ENCODE measurements around the gene FAM25A. TPM values are rescaled to one million over a fixed set of nuclear protein-coding genes. Genes with fewer than 3 reads are reported as not detected.

FAM25A gene
- total RNA-seq, 1 donor from 2014 or later = not detected

DNA sequence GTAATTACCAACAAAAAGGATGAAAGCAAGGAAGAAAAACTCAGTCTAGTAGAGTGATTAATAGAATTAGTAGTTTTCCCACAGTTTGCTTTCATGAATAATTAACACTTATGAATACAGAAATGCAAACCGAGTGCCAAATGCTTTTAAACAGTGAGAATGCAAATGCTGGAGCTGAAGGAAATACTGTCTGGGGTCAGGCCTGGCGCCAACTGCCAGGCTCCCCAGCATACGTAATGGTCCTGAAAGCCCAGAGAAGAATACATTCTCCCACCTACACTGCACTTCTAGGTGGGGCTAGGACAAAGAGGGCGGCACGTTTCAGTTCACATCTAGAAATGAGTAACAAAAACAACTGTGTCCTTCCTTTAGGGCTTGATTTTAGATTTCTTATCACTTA, 44.6 kb downstream of the FAM25A start:
- H3K27ac ChIP-seq (replicated peaks) = no peak overlapping the region
- H3K9me3 ChIP-seq (replicated peaks) = no peaks in the 10 kb centered on the region
- TF ChIP-seq, protein P1, sequence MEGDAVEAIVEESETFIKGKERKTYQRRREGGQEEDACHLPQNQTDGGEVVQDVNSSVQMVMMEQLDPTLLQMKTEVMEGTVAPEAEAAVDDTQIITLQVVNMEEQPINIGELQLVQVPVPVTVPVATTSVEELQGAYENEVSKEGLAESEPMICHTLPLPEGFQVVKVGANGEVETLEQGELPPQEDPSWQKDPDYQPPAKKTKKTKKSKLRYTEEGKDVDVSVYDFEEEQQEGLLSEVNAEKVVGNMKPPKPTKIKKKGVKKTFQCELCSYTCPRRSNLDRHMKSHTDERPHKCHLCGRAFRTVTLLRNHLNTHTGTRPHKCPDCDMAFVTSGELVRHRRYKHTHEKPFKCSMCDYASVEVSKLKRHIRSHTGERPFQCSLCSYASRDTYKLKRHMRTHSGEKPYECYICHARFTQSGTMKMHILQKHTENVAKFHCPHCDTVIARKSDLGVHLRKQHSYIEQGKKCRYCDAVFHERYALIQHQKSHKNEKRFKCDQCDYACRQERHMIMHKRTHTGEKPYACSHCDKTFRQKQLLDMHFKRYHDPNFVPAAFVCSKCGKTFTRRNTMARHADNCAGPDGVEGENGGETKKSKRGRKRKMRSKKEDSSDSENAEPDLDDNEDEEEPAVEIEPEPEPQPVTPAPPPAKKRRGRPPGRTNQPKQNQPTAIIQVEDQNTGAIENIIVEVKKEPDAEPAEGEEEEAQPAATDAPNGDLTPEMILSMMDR (IDR thresholded peaks at IDR 0.05; ENCODE audit: borderline replicate concordance) = no peak
- peaks cover 90% of the 10 kb centered on the region for H3K36me3 ChIP-seq
- DNase-seq = no peak
- intact Hi-C loops (cut with micrococcal nuclease) = no loop called here
- H3K27me3 ChIP-seq (ENCODE audit: low read depth) = no peaks in the 10 kb centered on the region
- no peak overlapping the region for H3K4me3 ChIP-seq
- no peaks in the 10 kb centered on the region for H3K4me1 ChIP-seq

- Histone ChIP-seq H3K4me3 (no peak overlapping the region), H3K9me3 (replicated peaks) (no peaks in the 10 kb centered on the region), H3K27ac (replicated peaks) (no peak overlapping the region), H3K4me1 (no peaks in the 10 kb centered on the region), H3K27me3 (ENCODE audit: low read depth) (no peaks in the 10 kb centered on the region), H3K36me3 (peaks cover 86% of the 10 kb centered on the region)
- TF ChIP-seq, protein P1 (IDR thresholded peaks at IDR 0.05; ENCODE audit: borderline replicate concordance) = no peak
- DNase-seq = no peak
- intact Hi-C loops (cut with micrococcal nuclease) = no loop called here
Measured at GRCh38 chr10:87066178-87066577, 46.1 kb downstream of the FAM25A start.

GRCh38 chr10:87066865-87067264, 46.8 kb downstream of the FAM25A start:
- TF ChIP-seq, protein P1 (IDR thresholded peaks at IDR 0.05; ENCODE audit: borderline replicate concordance) = no peak
- Histone ChIP-seq H3K36me3 (peaks cover 86% of the 10 kb centered on the region), H3K27me3 (ENCODE audit: low read depth) (no peaks in the 10 kb centered on the region), H3K4me1 (no peaks in the 10 kb centered on the region), H3K4me3 (no peak overlapping the region), H3K9me3 (replicated peaks) (no peaks in the 10 kb centered on the region), H3K27ac (replicated peaks) (no peak overlapping the region)
- DNase-seq = no peak
- intact Hi-C loops (cut with micrococcal nuclease) = no loop called here

- intact Hi-C loops (cut with micrococcal nuclease) = no loop called here
- Histone ChIP-seq H3K9me3 (replicated peaks) (no peaks in the 10 kb centered on the region), H3K4me3 (no peak overlapping the region), H3K27me3 (ENCODE audit: low read depth) (no peaks in the 10 kb centered on the region), H3K27ac (replicated peaks) (no peak overlapping the region), H3K36me3 (peaks cover 86% of the 10 kb centered on the region), H3K4me1 (no peaks in the 10 kb centered on the region)
- TF ChIP-seq, protein P1 (IDR thresholded peaks at IDR 0.05; ENCODE audit: borderline replicate concordance) = no peak
- DNase-seq = no peak
Measured at GRCh38 chr10:87068281-87068680, 48.2 kb downstream of the FAM25A start.

GRCh38 chr10:87072449-87072848, 52.4 kb downstream of the FAM25A start:
- H3K4me1 ChIP-seq = no peaks in the 10 kb centered on the region
- no peak overlapping the region for H3K4me3 ChIP-seq
- TF ChIP-seq, protein P1 (IDR thresholded peaks at IDR 0.05; ENCODE audit: borderline replicate concordance) = no peak
- H3K9me3 ChIP-seq (replicated peaks) = no peaks in the 10 kb centered on the region
- H3K27ac ChIP-seq (replicated peaks) = no peak overlapping the region
- peaks cover 71% of the 10 kb centered on the region for H3K36me3 ChIP-seq
- DNase-seq = no peak
- H3K27me3 ChIP-seq (ENCODE audit: low read depth) = no peaks in the 10 kb centered on the region
- intact Hi-C loops (cut with micrococcal nuclease) = no loop called here

Other genes starting within 250 kb of the FAM25A start
- gene MMRN2, start 62.7 kb upstream of the FAM25A start, total RNA-seq = 32.1 TPM
- 14.7 TPM for gene SNCG, start 61.7 kb upstream of the FAM25A start, total RNA-seq
- 41.1 TPM for gene ADIRF, start 51.8 kb upstream of the FAM25A start, total RNA-seq
- 96.4 TPM for gene GLUD1, start 74.5 kb downstream of the FAM25A start, total RNA-seq
- 8.4 TPM for gene SHLD2, start 74.9 kb downstream of the FAM25A start, total RNA-seq
- 2.2 TPM for gene NUTM2A, start 205.2 kb downstream of the FAM25A start, total RNA-seq

Measured in left ventricle myocardium inferior (tissue), 1 donor.